HG03039 (cell line): ENCODE data around the gene OGG1.

Source experiments
- ATAC-seq: cut with Tn5 transposase; IDR thresholded peaks from one replicate; pipeline ENCODE4 v1.9.1; 2021; ENCODE audit warnings: mild to moderate bottlenecking, moderate library complexity; ENCODE audit not compliant: unreplicated experiment

The OGG1 gene

DNA sequence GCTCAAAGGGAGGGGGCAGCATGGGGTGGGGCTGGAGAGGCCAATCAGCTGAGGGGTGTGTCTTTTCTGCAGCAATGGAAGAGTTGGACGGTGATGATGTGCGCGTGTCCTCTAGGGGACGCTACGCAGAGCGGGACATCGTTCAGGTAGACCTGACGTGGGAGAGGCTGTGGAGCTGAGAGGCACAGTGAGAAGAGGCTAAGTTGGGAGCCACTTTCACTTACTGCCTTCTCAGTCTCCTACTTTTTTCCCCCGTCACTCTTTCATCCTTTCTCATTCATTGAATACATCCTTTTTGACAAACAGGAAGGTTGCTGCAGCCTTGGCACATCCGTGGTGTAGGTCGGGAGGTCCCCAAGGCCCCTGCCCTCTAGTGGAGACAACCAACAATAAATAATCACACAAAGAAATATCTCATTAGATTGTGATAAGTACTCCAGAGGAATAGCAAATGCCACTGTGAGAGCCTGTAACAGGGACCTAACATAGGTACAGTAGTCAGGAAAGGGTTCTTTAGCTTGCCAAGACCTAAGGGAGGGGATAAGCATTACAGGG lies 22.6 kb upstream of the OGG1 start:
- ATAC-seq: no peak

- ATAC-seq: no peak
Observed at GRCh38 chr3:9727743-9728142, 22.0 kb upstream of the OGG1 start.

- ATAC-seq: no peak
Observed at GRCh38 chr3:9729419-9729818, 20.3 kb upstream of the OGG1 start.

GRCh38 chr3:9730657-9731205 lies 19.0 kb upstream of the OGG1 start:
- ATAC-seq: peak; percentile 29

- ATAC-seq: peak; percentile 90
Observed at GRCh38 chr3:9731206-9732079, 18.3 kb upstream of the OGG1 start, which contains the start of gene BRPF1. Gene BRPF1 (plus strand): TSS chr3:9731735. CDS start chr3:9734141, 2,406 bp downstream.

DNA sequence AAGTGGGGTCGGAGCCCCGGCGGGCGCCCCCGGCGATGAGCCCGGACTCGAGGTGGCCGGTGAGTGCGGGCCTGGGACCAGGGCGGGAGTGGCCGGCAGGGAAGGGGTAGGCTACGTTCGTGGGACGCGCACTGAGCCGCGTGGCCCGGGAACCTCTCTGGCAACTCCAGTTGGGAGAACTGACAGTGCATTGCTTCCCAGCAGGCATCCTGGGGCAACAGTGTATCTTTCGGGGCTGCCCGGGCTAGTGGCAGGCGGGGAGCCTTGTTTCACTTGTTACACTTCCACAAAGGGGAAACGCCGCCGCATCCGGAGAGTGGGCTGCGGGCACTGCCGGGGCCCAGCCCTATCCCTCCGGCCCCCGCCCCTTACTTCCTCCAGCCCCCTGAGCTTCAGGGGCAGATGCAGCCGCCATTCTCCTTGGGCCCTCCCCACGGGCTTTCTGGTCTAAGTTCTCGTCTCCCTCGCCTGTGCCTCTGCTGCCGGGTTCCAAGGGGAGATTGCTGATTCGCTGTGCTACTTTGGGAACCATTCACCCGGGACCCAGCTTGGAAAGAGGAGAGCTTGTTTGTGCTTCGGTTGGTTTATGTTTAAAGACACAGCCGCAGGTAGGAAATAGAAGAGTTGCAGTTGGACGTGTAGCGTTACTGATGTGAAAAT lies 17.5 kb upstream of the OGG1 start:
- ATAC-seq: peak; percentile 11

GRCh38 chr3:9732740-9733115 lies 17.0 kb upstream of the OGG1 start:
- ATAC-seq: no peak

DNA sequence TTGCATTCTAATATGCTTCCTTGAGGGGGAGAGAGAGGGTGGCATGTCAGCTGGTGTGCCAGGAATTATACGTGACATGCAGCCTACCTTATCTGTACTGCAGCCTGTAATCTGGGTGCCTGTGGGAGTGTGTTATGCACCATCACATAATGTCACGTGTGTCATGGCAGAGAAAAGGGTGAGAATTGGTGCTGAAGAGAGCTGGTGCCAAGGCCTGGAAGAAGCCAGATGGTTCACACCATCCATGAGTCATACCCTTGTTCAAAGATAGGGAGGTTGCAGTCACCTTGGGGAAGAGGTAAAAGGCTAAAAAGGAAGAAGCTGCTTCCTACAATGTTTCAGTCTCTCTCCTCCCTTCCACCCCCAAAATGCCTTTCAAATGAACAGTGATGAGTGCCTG lies 12.9 kb upstream of the OGG1 start:
- no peak for ATAC-seq

GRCh38 chr3:9739181-9739580 lies 10.6 kb upstream of the OGG1 start:
- ATAC-seq: no peak

GRCh38 chr3:9742560-9742959 lies 7.2 kb upstream of the OGG1 start:
- ATAC-seq: no peak

- no peak for ATAC-seq
Observed at GRCh38 chr3:9743548-9743947, 6.2 kb upstream of the OGG1 start.

- no peak for ATAC-seq
Observed at GRCh38 chr3:9744162-9744561, 5.6 kb upstream of the OGG1 start.

DNA sequence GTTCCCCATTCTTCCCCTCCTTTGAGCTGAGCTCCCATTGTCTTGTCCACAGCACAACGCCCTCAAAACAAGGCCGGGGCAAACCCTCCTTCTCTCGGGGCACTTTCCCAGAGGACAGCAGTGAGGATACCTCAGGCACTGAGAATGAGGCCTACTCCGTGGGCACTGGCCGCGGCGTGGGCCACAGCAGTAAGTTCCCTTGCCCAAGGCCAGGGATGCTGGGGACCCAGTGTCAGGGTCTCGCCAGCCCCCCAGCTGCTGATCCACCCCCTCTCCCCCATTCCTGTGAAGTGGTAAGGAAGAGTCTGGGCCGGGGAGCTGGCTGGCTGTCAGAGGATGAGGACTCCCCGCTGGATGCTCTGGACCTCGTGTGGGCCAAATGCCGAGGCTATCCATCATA lies 4.2 kb upstream of the OGG1 start:
- ATAC-seq: no peak

- ATAC-seq: no peak
Observed at GRCh38 chr3:9746330-9746729, 3.4 kb upstream of the OGG1 start.

DNA sequence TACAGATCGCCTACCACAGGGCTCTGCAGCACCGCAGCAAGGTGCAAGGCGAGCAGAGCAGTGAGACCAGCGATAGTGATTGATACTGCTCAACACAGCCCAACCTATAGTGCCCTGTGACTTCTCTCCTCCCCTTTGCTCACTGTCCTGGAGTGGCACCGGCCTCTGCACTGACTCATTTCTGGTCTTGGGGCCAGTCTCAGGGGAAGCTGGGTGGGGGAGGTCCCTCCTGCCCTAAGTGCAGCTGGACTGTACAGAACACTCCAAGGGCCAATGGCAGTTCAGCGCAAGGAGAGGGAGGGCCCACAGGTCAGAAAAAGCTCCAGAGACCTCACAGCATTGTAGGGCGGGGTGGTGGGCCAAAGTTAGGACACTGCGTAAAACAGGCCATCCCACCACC lies 2.5 kb upstream of the OGG1 start:
- ATAC-seq: no peak

GRCh38 chr3:9748031-9748430 lies 1.7 kb upstream of the OGG1 start:
- no peak for ATAC-seq

DNA sequence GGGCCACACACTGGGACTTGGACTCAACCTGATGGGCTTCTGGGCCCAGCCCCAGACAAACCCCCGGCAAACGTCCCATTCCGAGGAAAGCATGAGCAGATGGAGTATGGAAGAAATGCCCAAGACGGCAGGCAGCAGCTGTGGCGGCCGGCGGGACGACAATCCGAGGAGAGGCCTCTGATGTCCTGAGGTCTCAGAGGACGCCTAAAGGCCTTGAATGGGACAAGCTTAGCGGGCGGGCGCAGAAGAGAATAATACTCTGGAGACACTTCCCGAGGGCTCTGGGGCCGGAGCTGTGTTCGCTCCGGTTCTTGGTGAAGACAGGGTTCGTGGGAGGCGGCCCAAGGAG lies 482 bp upstream of the OGG1 start:
- ATAC-seq: no peak

GRCh38 chr3:9750556-9751411 lies 1.0 kb downstream of the OGG1 start:
- ATAC-seq: no peak

- ATAC-seq: no peak
Observed at GRCh38 chr3:9754678-9755077, 4.9 kb downstream of the OGG1 start.

DNA sequence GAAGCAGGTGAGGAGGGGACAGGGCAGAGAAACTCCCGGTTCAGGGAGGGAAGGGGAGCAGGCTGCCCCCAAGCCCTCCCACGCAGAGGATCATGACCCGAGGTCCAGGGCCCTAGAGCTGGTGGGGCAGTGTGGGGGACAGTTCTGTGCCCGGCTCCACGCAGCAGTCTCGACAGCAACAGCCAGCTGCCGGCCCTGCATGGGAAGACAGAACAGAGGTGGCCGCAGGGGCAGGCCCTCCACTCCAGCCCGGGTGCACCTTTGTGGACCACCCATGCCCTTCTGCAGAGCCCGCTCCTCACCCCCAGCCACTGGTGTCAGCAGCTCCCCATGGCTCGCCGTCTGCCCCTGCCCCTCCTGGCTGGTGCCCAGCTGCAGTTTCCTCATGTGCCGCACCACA lies 7.7 kb downstream of the OGG1 start:
- ATAC-seq: no peak
